CD4-positive, alpha-beta memory T cell (primary cell): ENCODE data around the gene ANKRD16. TPM values are rescaled to one million over a fixed set of nuclear protein-coding genes. Genes with fewer than 3 reads are reported as not detected.

Source experiments
- CTCF ChIA-PET: fragments of 350-600 bp; sonication (Branson Sonifier 250); formaldehyde crosslinking; loops from one replicate; lab custom pipeline; 2021; ENCODE audit warnings: inconsistent platforms; ENCODE audit not compliant: partially characterized antibody; lab: Charles Lee
- POLR2A ChIA-PET: fragments of 350-600 bp; sonication (Branson Sonifier 250); formaldehyde crosslinking; loops from one replicate; lab custom pipeline; 2021; ENCODE audit not compliant: partially characterized antibody; lab: Charles Lee
- DNase-seq, 5 donors: peaks; one replicate each; pipeline versions ENCODE4 v3.0.0 to v3.0.0-alpha.2; 2020 to 2022; ENCODE audit warnings: mixed read lengths in 1 of 5
- H3K27ac ChIP-seq: one replicate; pipeline ENCODE4 v1.7.0; 2013; ENCODE audit warnings: low read depth, low read length
- H3K27me3 ChIP-seq: 2 replicates; pipeline ENCODE4 v1.7.0; 2013; ENCODE audit warnings: mild to moderate bottlenecking, low read length, moderate library complexity; ENCODE audit not compliant: insufficient read depth
- H3K36me3 ChIP-seq: 2 replicates; pipeline ENCODE4 v1.7.0; 2013; ENCODE audit warnings: mild to moderate bottlenecking, low read length, moderate library complexity; ENCODE audit not compliant: insufficient read depth
- H3K4me1 ChIP-seq: 2 replicates; pipeline ENCODE4 v1.7.0; 2013; ENCODE audit warnings: mild to moderate bottlenecking, low read length, moderate library complexity; ENCODE audit not compliant: insufficient read depth
- H3K4me3 ChIP-seq, 2 donors: one replicate each; pipeline ENCODE4 v1.7.0; 2013; ENCODE audit warnings: low read length in 2 of 2, mild to moderate bottlenecking in 1 of 2
- H3K9me3 ChIP-seq, 2 donors: one replicate each; pipeline ENCODE4 v1.7.0; 2013; ENCODE audit warnings: low read length in 2 of 2, control low read depth in 1 of 2; ENCODE audit not compliant: control insufficient read depth in 1 of 2
- H3K27ac Mint-ChIP-seq, 7 donors: one replicate each; pipeline ENCODE4 v1.8.0; 2020 to 2021; ENCODE audit warnings: mixed read lengths in 7 of 7, mild to moderate bottlenecking in 6 of 7, inconsistent platforms in 3 of 7, moderate library complexity in 3 of 7
- H3K27me3 Mint-ChIP-seq, 2 donors: one replicate each; pipeline ENCODE4 v1.8.0; 2020 to 2021; ENCODE audit warnings: mixed read lengths in 2 of 2
- H3K36me3 Mint-ChIP-seq, 2 donors: one replicate each; pipeline ENCODE4 v1.8.0; 2020 to 2021; ENCODE audit warnings: mixed read lengths in 2 of 2, inconsistent platforms in 1 of 2, mild to moderate bottlenecking in 1 of 2
- H3K4me1 Mint-ChIP-seq, 4 donors: one replicate each; pipeline ENCODE4 v1.8.0; 2020 to 2021; ENCODE audit warnings: mixed read lengths in 4 of 4, mild to moderate bottlenecking in 1 of 4
- H3K4me3 Mint-ChIP-seq, 8 donors: one replicate each; pipeline ENCODE4 v1.8.0; 2020 to 2021; ENCODE audit warnings: mixed read lengths in 8 of 8, mild to moderate bottlenecking in 7 of 8, moderate library complexity in 6 of 8, inconsistent platforms in 3 of 8
- H3K9me3 Mint-ChIP-seq, 8 donors: one replicate each; pipeline ENCODE4 v1.8.0; 2020 to 2021; ENCODE audit warnings: mixed read lengths in 8 of 8, mild to moderate bottlenecking in 5 of 8, inconsistent platforms in 3 of 8, moderate library complexity in 1 of 8
- intact Hi-C: fragments of 100-400 bp; cut with micrococcal nuclease; formaldehyde crosslinking; loops from one replicate; pipeline ENCODE4 v1.15.1; 2023
- polyA plus RNA-seq, 2 donors: library from polyadenylated mRNA; unstranded; fragments of 300-500 nt; fragmentation: Illumina TruSeq; gene quantifications; one replicate each; pipeline ENCODE4 v1.2.3, GENCODE V29; 2021
- total RNA-seq, 2 experiments: library from RNA; stranded (reverse); gene quantifications; one replicate each; pipeline ENCODE4 v1.2.3, GENCODE V29; 2021

Gene ANKRD16
- total and polyA plus RNA-seq, 4 experiments from 2014 or later: 1.5 to 8.4 (median 5.4) TPM

DNA sequence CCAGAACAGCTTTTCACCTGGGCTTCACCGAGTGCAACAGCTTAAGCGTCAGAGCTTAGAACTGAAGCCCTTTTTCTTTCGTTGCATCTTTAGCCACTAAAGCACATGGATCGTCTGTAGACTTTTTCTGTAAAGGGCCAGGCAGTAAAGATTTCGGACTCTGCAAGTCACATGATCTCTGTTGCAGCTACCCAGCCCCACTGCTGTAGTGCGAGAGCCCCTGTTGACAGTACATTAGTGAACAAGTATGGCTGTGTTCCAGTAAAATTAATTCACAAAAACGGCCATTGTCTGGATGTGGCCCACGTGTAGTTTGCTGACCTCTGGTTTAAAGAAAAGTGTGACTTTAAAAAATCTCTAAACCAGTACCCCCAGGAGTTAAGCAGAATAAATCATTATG is 39.7 kb upstream of the ANKRD16 start:
- POLR2A ChIA-PET: interaction anchor here (0.6 kb wide), 1 partner anchor 167 kb away, joined by 3 read pairs; no protein-coding TSS in a partner anchor
- intact Hi-C loops: no loop called here
- Mint-ChIP-seq H3K4me1 (no peaks in the 10 kb centered on the region), H3K27ac (no peak overlapping the region), H3K36me3 (peaks cover 48 to 62% of the 10 kb centered on the region in 2 donors), H3K4me3 (no peak overlapping the region), H3K27me3 (no peaks in the 10 kb centered on the region), H3K9me3 (no peaks in the 10 kb centered on the region)
- no peaks in the 10 kb centered on the region for H3K27me3 ChIP-seq
- no peak overlapping the region for H3K27ac ChIP-seq
- no peak for DNase-seq
- CTCF ChIA-PET: no interaction called here
- H3K4me1 ChIP-seq: no peaks in the 10 kb centered on the region
- H3K9me3 ChIP-seq: no peaks in the 10 kb centered on the region
- H3K4me3 ChIP-seq: no peak overlapping the region
- peaks cover 38% of the 10 kb centered on the region for H3K36me3 ChIP-seq

DNA sequence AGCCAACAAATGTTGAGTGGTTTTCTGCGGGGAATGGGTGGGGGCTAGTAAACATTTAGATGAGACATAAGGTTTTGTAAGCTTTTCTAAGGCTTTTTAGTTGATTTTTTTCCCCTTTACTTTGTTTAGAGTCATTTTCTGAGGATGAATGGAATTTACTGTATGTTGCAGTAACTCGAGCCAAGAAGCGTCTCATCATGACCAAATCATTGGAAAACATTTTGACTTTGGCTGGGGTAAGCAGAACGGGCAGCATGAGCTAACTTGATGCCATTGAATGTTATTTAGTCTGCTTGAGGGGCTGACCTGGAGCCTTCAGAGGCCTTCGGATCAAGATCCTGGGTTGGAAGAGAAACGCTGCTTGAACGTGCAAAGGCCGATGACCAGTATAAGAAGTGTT is 37.6 kb upstream of the ANKRD16 start:
- Histone ChIP-seq H3K27ac (no peak overlapping the region), H3K27me3 (no peaks in the 10 kb centered on the region), H3K4me3 (no peak overlapping the region), H3K4me1 (no peaks in the 10 kb centered on the region), H3K36me3 (peaks cover 55% of the 10 kb centered on the region), H3K9me3 (no peaks in the 10 kb centered on the region)
- Mint-ChIP-seq H3K4me3 (no peak overlapping the region), H3K36me3 (peaks cover 62 to 78% of the 10 kb centered on the region in 2 donors), H3K27ac (peak overlapping the region in 1 of 7 donors; percentile 37), H3K4me1 (no peaks in the 10 kb centered on the region), H3K9me3 (no peaks in the 10 kb centered on the region), H3K27me3 (no peaks in the 10 kb centered on the region)
- ChIA-PET POLR2A (no interaction called here), CTCF (interaction anchor here (0.7 kb wide), 1 partner anchor 821 kb away, joined by 3 read pairs; no protein-coding TSS in a partner anchor)
- no peak for DNase-seq
- intact Hi-C loops: no loop called here

DNA sequence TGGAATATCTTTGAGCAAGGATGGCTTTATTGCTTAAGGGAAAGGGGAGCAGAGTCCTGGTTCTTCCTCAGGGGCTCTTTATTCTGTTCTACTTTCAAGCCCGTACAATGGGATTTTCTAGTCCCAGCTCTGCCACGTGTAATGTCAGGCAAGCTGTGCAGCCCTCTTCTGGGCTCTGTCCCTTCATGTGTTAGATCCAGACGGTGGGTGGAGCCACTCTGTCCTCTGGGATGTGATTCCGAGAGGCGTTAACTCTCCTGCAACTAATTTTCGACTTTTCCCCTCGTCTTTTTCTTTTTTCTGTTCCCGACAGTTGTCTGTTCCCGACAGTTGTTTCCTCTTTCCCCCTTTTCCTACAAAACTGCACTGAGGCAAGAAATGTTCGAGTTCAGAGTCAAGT is 35.2 kb upstream of the ANKRD16 start:
- H3K4me3 Mint-ChIP-seq: no peak overlapping the region
- no peak overlapping the region for H3K27ac Mint-ChIP-seq
- ChIA-PET POLR2A (no interaction called here), CTCF (no interaction called here)
- peaks cover 75 to 86% of the 10 kb centered on the region in 2 donors for H3K36me3 Mint-ChIP-seq
- intact Hi-C loops: no loop called here
- Histone ChIP-seq H3K9me3 (no peaks in the 10 kb centered on the region), H3K27ac (no peak overlapping the region), H3K36me3 (peaks cover 71% of the 10 kb centered on the region), H3K4me3 (no peak overlapping the region), H3K4me1 (no peaks in the 10 kb centered on the region), H3K27me3 (no peaks in the 10 kb centered on the region)
- H3K9me3 Mint-ChIP-seq: no peaks in the 10 kb centered on the region
- no peak for DNase-seq
- H3K4me1 Mint-ChIP-seq: no peaks in the 10 kb centered on the region
- no peaks in the 10 kb centered on the region for H3K27me3 Mint-ChIP-seq

DNA sequence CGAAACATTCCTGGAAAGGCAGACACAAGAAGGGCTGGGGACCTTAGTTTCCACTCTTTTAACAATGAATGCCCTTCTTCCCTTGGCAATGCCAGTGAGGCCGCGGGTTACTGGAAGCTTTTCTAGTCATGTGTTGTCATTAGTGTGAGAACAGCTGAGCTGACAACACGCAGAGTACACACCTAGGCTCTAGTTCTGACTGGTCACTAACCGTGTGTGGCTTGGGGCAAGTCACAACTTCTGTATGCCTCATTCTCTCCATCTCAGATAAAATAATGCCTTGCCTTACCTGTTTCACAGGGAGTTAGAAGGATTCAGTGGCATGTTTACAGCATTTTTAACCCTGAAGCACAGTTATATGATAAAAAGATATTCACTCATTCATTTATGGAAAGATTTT is 32.1 kb upstream of the ANKRD16 start:
- Mint-ChIP-seq H3K4me1 (no peaks in the 10 kb centered on the region), H3K27me3 (no peaks in the 10 kb centered on the region), H3K27ac (peak overlapping the region in 1 of 7 donors; percentile 29), H3K4me3 (no peak overlapping the region), H3K9me3 (no peaks in the 10 kb centered on the region), H3K36me3 (peaks cover 71 to 86% of the 10 kb centered on the region in 2 donors)
- Histone ChIP-seq H3K36me3 (peaks cover 73% of the 10 kb centered on the region), H3K4me1 (no peaks in the 10 kb centered on the region), H3K4me3 (no peak overlapping the region), H3K27ac (no peak overlapping the region), H3K27me3 (no peaks in the 10 kb centered on the region), H3K9me3 (no peaks in the 10 kb centered on the region)
- ChIA-PET CTCF (no interaction called here), POLR2A (no interaction called here)
- intact Hi-C loops: no loop called here
- no peak for DNase-seq

DNA sequence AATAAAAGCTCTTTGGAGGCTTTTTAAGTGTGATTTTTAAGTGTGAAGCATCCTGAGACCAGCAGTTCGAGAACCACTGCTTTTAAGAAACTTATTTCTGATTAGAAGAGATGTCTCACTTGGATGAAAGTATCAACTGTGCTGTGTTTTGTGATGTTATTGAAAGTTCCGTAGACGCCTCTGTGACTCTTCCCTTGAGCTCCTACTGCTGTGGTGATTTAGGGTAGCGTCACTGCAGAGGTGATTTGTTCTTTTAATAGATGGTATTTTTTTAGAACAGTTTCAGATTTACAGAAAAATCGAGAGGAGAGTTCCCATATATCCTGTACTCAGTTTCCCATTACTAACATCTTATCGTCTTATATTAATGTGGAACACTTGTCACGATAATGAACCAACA is 29.9 kb upstream of the ANKRD16 start:
- Mint-ChIP-seq H3K4me1 (no peaks in the 10 kb centered on the region), H3K27ac (no peak overlapping the region)
- CTCF ChIA-PET: no interaction called here

DNA sequence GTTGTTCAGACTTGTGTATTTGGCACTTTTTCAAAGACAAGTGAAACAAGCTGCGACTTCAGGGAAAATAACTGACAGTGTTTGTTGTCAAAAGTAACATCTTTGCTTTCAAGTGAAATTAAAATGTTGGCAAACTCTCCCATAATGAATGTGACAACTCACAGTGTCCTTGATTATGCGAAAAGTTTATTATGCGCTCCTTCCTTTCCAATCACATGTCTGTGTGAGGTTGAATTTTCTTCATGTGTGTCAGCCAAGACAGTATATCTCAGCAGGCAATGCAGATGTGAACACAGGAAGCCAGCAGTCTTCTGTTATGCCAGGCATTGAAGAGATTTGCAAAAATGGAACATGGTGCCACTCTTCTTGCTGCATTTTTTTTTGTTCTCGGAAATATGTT is 29.1 kb upstream of the ANKRD16 start:
- Histone ChIP-seq H3K27ac (no peak overlapping the region), H3K4me1 (no peaks in the 10 kb centered on the region), H3K36me3 (peaks cover 79% of the 10 kb centered on the region), H3K27me3 (no peaks in the 10 kb centered on the region), H3K9me3 (no peaks in the 10 kb centered on the region), H3K4me3 (no peak overlapping the region)
- ChIA-PET CTCF (no interaction called here), POLR2A (no interaction called here)
- Mint-ChIP-seq H3K27me3 (no peaks in the 10 kb centered on the region), H3K36me3 (peaks cover 79 to 92% of the 10 kb centered on the region in 2 donors), H3K4me3 (no peak overlapping the region), H3K9me3 (no peaks in the 10 kb centered on the region), H3K4me1 (no peaks in the 10 kb centered on the region), H3K27ac (no peak overlapping the region)
- DNase-seq: no peak
- intact Hi-C loops: no loop called here

More for the DNA sequence above, 29.9 kb upstream of the ANKRD16 start:
- no peak overlapping the region for H3K27ac ChIP-seq
- POLR2A ChIA-PET: no interaction called here
- Mint-ChIP-seq H3K9me3 (no peaks in the 10 kb centered on the region), H3K27me3 (no peaks in the 10 kb centered on the region), H3K4me3 (no peak overlapping the region), H3K36me3 (peaks cover 78 to 92% of the 10 kb centered on the region in 2 donors)
- no peaks in the 10 kb centered on the region for H3K4me1 ChIP-seq
- no peak overlapping the region for H3K4me3 ChIP-seq
- intact Hi-C loops: no loop called here
- H3K27me3 ChIP-seq: no peaks in the 10 kb centered on the region
- no peak for DNase-seq
- H3K9me3 ChIP-seq: no peaks in the 10 kb centered on the region
- H3K36me3 ChIP-seq: peaks cover 80% of the 10 kb centered on the region

DNA sequence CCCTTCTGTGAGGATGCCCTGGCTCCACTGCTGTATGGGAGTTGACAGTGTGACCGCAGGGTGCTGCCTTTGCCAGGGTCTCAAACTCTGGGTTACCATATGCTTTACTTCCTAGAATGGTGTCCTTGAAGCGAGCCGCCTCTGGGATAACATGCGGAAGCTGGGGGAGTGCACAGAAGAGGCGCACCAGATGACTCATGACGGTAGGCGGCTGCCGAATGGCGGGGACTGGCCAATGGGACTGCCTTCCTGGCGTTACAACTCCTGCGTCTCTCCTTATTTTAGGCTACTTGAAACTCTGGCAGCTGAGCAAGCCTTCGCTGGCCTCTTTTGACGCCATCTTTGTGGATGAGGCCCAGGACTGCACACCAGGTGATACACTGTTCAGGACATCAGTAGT is 27.6 kb upstream of the ANKRD16 start:
- peaks cover 78 to 92% of the 10 kb centered on the region in 2 donors for H3K36me3 Mint-ChIP-seq

DNA sequence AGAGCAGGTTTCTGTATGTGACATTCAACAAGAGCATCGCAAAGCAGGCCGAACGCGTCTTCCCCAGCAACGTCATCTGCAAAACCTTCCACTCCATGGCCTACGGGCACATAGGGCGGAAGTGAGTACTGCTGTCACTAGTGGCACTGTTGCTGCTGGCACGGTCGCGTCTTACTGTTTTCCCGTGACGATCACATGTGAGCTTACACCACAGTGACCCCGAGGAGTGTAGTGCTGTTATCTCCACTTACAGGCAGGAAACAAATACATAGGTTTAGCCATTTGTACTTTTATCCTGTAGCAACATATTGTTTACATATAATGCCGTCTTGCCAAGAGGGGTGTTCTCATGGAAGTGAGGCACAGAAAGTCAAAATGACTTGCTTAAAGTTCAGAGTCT is 25.8 kb upstream of the ANKRD16 start:
- Histone ChIP-seq H3K9me3 (no peaks in the 10 kb centered on the region), H3K36me3 (peaks cover 77% of the 10 kb centered on the region), H3K27ac (no peak overlapping the region), H3K4me3 (no peak overlapping the region), H3K27me3 (no peaks in the 10 kb centered on the region), H3K4me1 (no peaks in the 10 kb centered on the region)
- ChIA-PET CTCF (no interaction called here), POLR2A (no interaction called here)
- no peak overlapping the region for H3K4me3 Mint-ChIP-seq
- H3K27me3 Mint-ChIP-seq: no peaks in the 10 kb centered on the region
- peaks cover 71 to 88% of the 10 kb centered on the region in 2 donors for H3K36me3 Mint-ChIP-seq
- no peak for DNase-seq
- H3K9me3 Mint-ChIP-seq: no peaks in the 10 kb centered on the region
- intact Hi-C loops: no loop called here
- peaks cover 0 to 4% (median 0%) of the 10 kb centered on the region in 4 donors for H3K4me1 Mint-ChIP-seq
- H3K27ac Mint-ChIP-seq: no peak overlapping the region

More for the DNA sequence above, 27.6 kb upstream of the ANKRD16 start:
- Mint-ChIP-seq H3K27me3 (no peaks in the 10 kb centered on the region), H3K27ac (peak overlapping the region in 1 of 7 donors; percentile 46), H3K9me3 (no peaks in the 10 kb centered on the region), H3K4me1 (no peaks in the 10 kb centered on the region), H3K4me3 (no peak overlapping the region)
- H3K4me3 ChIP-seq: no peak overlapping the region
- no peak overlapping the region for H3K27ac ChIP-seq
- peaks cover 81% of the 10 kb centered on the region for H3K36me3 ChIP-seq
- H3K27me3 ChIP-seq: no peaks in the 10 kb centered on the region
- no peaks in the 10 kb centered on the region for H3K9me3 ChIP-seq
- intact Hi-C loops: no loop called here
- no peaks in the 10 kb centered on the region for H3K4me1 ChIP-seq
- POLR2A ChIA-PET: no interaction called here
- CTCF ChIA-PET: no interaction called here
- DNase-seq: no peak
